Cardiac fibroblast (primary cell): ENCODE results near the gene ZSWIM2.
"Not testable (repeated sequence)": the region's sequence is repeated elsewhere in the genome, so short reads cannot be mapped to it uniquely, and the experiment has no call there.

Source experiments
- DNase-seq, 2 donors: peaks; one replicate each; pipeline versions ENCODE4 v3.0.0 to v3.0.0-alpha.2; 2010; ENCODE audit warnings: low read depth in 2 of 2
- H3K4me3 ChIP-seq, 2 donors: replicated peaks in 1 of 2; 1 replicate in 1 of 2; 2 replicates in 1 of 2; pipeline ENCODE4 v1.5.1; 2011; ENCODE audit warnings: low read depth in 2 of 2, low read length in 2 of 2, mild to moderate bottlenecking in 2 of 2, moderate library complexity in 1 of 2
- CTCF ChIP-seq: IDR thresholded peaks from one replicate; pipeline ENCODE4 v1.5.1; 2011; ENCODE audit warnings: low read depth, mild to moderate bottlenecking, low read length, inconsistent platforms

ZSWIM2 gene

GRCh38 chr2:186848873-186849578 is at the start of gene ZSWIM2:
ZSWIM2 (minus strand) TSS chr2:186849170; CDS start chr2:186849130, 40 bp downstream.
- H3K4me3 ChIP-seq = peak within 1 kb of the TSS; percentile 56 to 67
- peak; percentile 91 to 95 for DNase-seq
- no peak for TF ChIP-seq CTCF

- H3K4me3 ChIP-seq, DNase-seq: not testable (repeated sequence)
Measured at GRCh38 chr2:186896220-186896619, 47.2 kb upstream of the ZSWIM2 start.

GRCh38 chr2:186895451-186895850 is 46.5 kb upstream of the ZSWIM2 start:
- H3K4me3 ChIP-seq = no peak overlapping the region
- DNase-seq = no peak
- no peak for TF ChIP-seq CTCF

- TF ChIP-seq CTCF = no peak
- H3K4me3 ChIP-seq = no peak overlapping the region
- no peak for DNase-seq
Measured at GRCh38 chr2:186894478-186894877, 45.5 kb upstream of the ZSWIM2 start.

- no peak overlapping the region for H3K4me3 ChIP-seq
- no peak for DNase-seq
- TF ChIP-seq CTCF = no peak
Measured at GRCh38 chr2:186892821-186893220, 43.9 kb upstream of the ZSWIM2 start.

- no peak overlapping the region for H3K4me3 ChIP-seq
- DNase-seq = peak; percentile 84 to 85
Measured at GRCh38 chr2:186891185-186891621, 42.2 kb upstream of the ZSWIM2 start.

More at GRCh38 chr2:186891185-186891621, 42.2 kb upstream of the ZSWIM2 start:
- TF ChIP-seq CTCF = no peak
